ENCODE results near the gene FTHL17.
A peak's percentile ranks its signal among the peaks of the same experiment; 100 is the strongest.

Gene FTHL17

DNA sequence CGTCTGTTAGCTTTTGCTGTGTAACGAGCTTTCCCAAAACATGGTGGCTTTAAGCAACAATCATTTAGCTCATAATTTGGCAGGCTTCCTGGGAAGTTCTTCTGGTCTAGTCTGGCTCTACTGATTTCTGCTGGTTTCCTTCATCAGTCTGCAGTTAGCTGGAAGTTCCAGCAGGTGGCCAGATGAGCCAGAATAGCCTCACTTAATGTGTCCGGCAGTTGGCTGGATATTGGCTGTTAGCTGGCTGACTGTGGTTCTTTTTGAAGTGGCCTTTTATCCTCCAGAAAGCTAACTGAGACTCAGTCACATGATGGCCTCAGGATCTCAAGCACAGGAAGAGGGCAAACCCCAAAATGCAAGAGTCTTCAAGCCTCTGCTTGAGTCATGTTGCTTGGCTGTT, 34.9 kb downstream of the FTHL17 start:
- DNase-seq = peak in 1 of 2 donors; percentile 35

DNA sequence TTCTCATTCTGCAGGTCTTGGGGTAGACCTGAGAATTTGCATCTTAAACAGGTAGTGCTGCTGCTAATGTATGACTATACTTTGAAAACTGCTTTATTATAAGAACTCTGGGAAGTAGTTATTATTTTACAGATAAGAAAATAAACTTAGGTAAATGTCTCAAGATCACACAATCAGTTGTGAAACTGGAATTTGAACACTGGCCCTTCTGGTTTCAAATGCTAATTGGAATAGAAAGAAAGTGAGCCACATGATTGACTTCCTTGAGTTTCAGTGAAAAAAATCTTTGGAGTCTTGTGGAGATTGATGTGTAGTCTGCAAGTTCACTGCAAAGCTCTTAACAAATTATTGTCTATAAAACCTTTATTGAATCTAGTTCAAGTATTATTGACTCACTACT, 44.5 kb downstream of the FTHL17 start:
- DNase-seq = no peak

- DNase-seq = no peak
These were observed 47.0 kb downstream of the FTHL17 start for GRCh38 chrX:31024866-31025265.

- no peak for DNase-seq
These were observed 50.3 kb downstream of the FTHL17 start for GRCh38 chrX:31021537-31021936.
